Astrocyte of the cerebellum (primary cell): ENCODE results near the gene GTF2F2.

ENCODE experiments used
- DNase-seq: peaks from one replicate; pipeline ENCODE4 v3.0.0-alpha.2; 2011; ENCODE audit warnings: low read depth
- H3K4me3 ChIP-seq: 2 replicates; pipeline ENCODE4 v1.5.1; 2011; ENCODE audit warnings: mild to moderate bottlenecking, low read depth, low read length, moderate library complexity
- CTCF ChIP-seq: IDR thresholded peaks from 2 replicates; pipeline ENCODE4 v1.5.1; 2012; ENCODE audit warnings: low read length, low read depth, moderate library complexity, mild to moderate bottlenecking; ENCODE audit errors: missing control alignments
- in situ Hi-C: cut with HindIII; loops from 2 replicates; pipeline ENCODE4 v1.10.0; 2017; ENCODE audit warnings: low sequenced_read_pairs

Gene GTF2F2

GRCh38 chr13:45218689-45219088 is 98.4 kb downstream of the GTF2F2 start:
- H3K4me3 ChIP-seq, result no peak overlapping the region
- no peak for TF ChIP-seq CTCF
- in situ Hi-C loops, result no loop called here
- no peak for DNase-seq

- in situ Hi-C loops, result no loop called here
- DNase-seq, result no peak
- TF ChIP-seq CTCF, result no peak
- no peak overlapping the region for H3K4me3 ChIP-seq
Observed at GRCh38 chr13:45219123-45219891, 99.0 kb downstream of the GTF2F2 start.

GRCh38 chr13:45219938-45220375 is 99.6 kb downstream of the GTF2F2 start:
- in situ Hi-C loops, result no loop called here
- DNase-seq, result no peak
- no peak overlapping the region for H3K4me3 ChIP-seq
- no peak for TF ChIP-seq CTCF

GRCh38 chr13:45220403-45220802 is 100.1 kb downstream of the GTF2F2 start:
- no peak for TF ChIP-seq CTCF
- no peak overlapping the region for H3K4me3 ChIP-seq
- in situ Hi-C loops, result no loop called here
- DNase-seq, result no peak

DNA sequence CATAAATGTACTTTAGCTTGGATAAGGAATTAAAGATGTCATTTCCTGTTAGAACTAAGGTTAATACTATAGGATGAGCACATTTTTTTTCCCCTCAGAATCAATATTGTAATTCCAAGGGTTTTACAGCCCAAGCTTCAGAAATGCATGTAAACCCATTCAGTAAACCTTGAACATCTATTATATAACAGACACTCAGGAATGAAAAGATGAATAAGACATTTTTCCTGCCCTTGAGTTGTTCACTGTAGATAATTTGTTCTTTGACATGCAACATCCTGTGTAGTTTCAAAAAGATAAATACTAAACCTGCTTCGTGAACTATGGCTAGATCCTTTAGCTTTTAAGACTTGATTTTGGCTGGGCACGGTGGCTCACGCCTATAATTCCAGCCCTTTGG is 102.2 kb downstream of the GTF2F2 start:
- TF ChIP-seq CTCF, result no peak
- H3K4me3 ChIP-seq, result no peak overlapping the region
- in situ Hi-C loops, result no loop called here
- DNase-seq, result no peak

DNA sequence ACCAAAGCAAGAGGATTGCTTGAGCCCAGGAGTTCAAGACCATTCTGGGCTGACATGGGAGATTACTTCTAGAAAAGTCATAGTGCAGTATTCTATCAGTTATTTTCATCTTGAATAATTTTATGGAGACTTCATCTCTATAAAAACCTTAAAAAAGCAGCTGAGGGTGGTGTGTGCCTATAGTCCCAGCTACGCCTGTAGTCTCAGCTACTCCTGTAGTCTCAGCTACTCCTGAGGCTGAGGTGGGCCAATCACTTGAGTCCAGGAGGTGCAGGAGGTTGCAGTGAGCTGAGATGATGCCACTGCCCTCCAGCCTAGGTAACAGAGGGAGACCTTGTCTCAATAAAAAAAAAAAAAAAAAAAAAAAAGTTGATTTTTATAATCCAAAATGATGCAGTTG is 102.6 kb downstream of the GTF2F2 start:
- TF ChIP-seq CTCF, result no peak
- no peak for DNase-seq
- in situ Hi-C loops, result no loop called here
- H3K4me3 ChIP-seq, result no peak overlapping the region
